Bronchial epithelial cell (primary cell): Measurements from ENCODE around the gene THSD4. TPM values are rescaled to one million over a fixed set of nuclear protein-coding genes. Genes with fewer than 3 reads are reported as not detected.

Experiments
- DNase-seq: peaks from one replicate; pipeline ENCODE4 v3.0.0-alpha.2; 2010; ENCODE audit warnings: low read depth
- FAIRE-seq: peaks from 2 replicates; lab custom pipeline; 2011; peaks lifted over from hg19 to GRCh38; lab: Jason Lieb, UNC
- H3K27me3 ChIP-seq: 2 replicates; pipeline ENCODE4 v1.5.1; 2011; ENCODE audit warnings: low read length; ENCODE audit not compliant: control insufficient read depth, insufficient read depth
- H3K36me3 ChIP-seq: 2 replicates; pipeline ENCODE4 v1.5.1; 2011; ENCODE audit warnings: low read length; ENCODE audit not compliant: control insufficient read depth, insufficient read depth
- H3K4me3 ChIP-seq: 2 replicates; pipeline ENCODE4 v1.5.1; 2011; ENCODE audit warnings: mild to moderate bottlenecking, low read depth, low read length, control low read depth
- CTCF ChIP-seq: IDR thresholded peaks from 2 replicates; pipeline ENCODE4 v1.5.1; 2011; ENCODE audit warnings: mild to moderate bottlenecking, moderate library complexity, low read length, control low read depth, inconsistent platforms; ENCODE audit not compliant: insufficient read depth, severe bottlenecking
- total RNA-seq: library from RNA; depleted of rRNA; stranded (reverse); fragments of >200 nt; gene quantifications from 2 replicates; pipeline ENCODE4 v1.2.1, GENCODE V29; 2014

The THSD4 gene
- total RNA-seq, 1 donor from 2014 or later = 14.5 TPM

- no peak for FAIRE-seq
- no peak for DNase-seq
- H3K36me3 ChIP-seq = no peaks in the 10 kb centered on the region
- no peak for TF ChIP-seq CTCF
- H3K27me3 ChIP-seq = no peaks in the 10 kb centered on the region
- H3K4me3 ChIP-seq = no peak overlapping the region
These were observed 562.5 kb downstream of the THSD4 start for GRCh38 chr15:71677766-71678165.

GRCh38 chr15:71678191-71678590 is 562.9 kb downstream of the THSD4 start:
- TF ChIP-seq CTCF = no peak
- no peak overlapping the region for H3K4me3 ChIP-seq
- H3K36me3 ChIP-seq = no peaks in the 10 kb centered on the region
- no peak for FAIRE-seq
- H3K27me3 ChIP-seq = no peaks in the 10 kb centered on the region
- no peak for DNase-seq

DNA sequence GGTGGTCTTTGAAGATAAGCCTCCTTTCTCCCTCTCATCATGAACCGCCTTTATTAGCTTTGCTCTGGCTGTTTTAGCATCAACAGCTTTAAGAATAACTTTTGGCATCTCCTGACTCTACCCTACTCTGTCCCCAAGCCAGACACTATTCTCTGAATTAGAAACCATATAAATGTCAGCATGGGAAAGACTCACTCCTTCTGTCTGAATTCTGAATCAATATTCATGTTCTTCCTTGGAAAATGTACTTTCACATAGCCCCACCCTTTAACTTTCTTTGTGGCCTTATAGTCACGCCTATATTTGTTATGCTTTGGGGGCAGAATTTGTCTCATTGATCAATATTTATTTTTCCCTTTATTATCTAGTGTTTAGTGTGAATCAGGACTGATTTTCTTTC is 563.3 kb downstream of the THSD4 start:
- no peaks in the 10 kb centered on the region for H3K36me3 ChIP-seq
- H3K4me3 ChIP-seq = no peak overlapping the region
- no peaks in the 10 kb centered on the region for H3K27me3 ChIP-seq
- no peak for DNase-seq
- no peak for FAIRE-seq
- TF ChIP-seq CTCF = no peak

GRCh38 chr15:71679223-71679792 is 564.0 kb downstream of the THSD4 start:
- DNase-seq = no peak
- H3K27me3 ChIP-seq = no peaks in the 10 kb centered on the region
- no peaks in the 10 kb centered on the region for H3K36me3 ChIP-seq
- no peak for TF ChIP-seq CTCF
- no peak for FAIRE-seq
- no peak overlapping the region for H3K4me3 ChIP-seq

- Histone ChIP-seq H3K4me3 (no peak overlapping the region), H3K36me3 (no peaks in the 10 kb centered on the region), H3K27me3 (no peaks in the 10 kb centered on the region)
- no peak for TF ChIP-seq CTCF
- FAIRE-seq (no peak), DNase-seq (peak; percentile 68)
These were observed 564.6 kb downstream of the THSD4 start for GRCh38 chr15:71679793-71680353.

- H3K36me3 ChIP-seq = no peaks in the 10 kb centered on the region
- H3K27me3 ChIP-seq = no peaks in the 10 kb centered on the region
- no peak for FAIRE-seq
- no peak overlapping the region for H3K4me3 ChIP-seq
- no peak for DNase-seq
- TF ChIP-seq CTCF = no peak
These were observed 566.7 kb downstream of the THSD4 start for GRCh38 chr15:71682001-71682400.
